Breast epithelium (tissue), 3 donors: ENCODE results near the gene SERPINA5.

Experiments used
- CTCF ChIP-seq, 3 donors: fragments of 450-650 bp; IDR thresholded peaks; one replicate each; pipeline ENCODE4 v1.5.1; 2016 to 2017; ENCODE audit warnings: antibody characterized with exemption in 3 of 3, mild to moderate bottlenecking in 3 of 3, moderate library complexity in 3 of 3
- POLR2A ChIP-seq: fragments of 450-650 bp; IDR thresholded peaks from one replicate; pipeline ENCODE4 v1.6.1; 2016; ENCODE audit warnings: antibody characterized with exemption, mild to moderate bottlenecking, moderate library complexity
- POLR2AphosphoS5 ChIP-seq, 3 donors: sonication (generic); formaldehyde crosslinking; IDR thresholded peaks; one replicate each; pipeline ENCODE4 v1.6.1; 2017; ENCODE audit warnings: antibody characterized with exemption in 3 of 3

- TF ChIP-seq CTCF (IDR thresholded peaks at IDR 0.05) = no peak
- TF ChIP-seq POLR2AphosphoS5 (IDR thresholded peaks at IDR 0.05) = no peak
- no peak for TF ChIP-seq POLR2A
Observed at GRCh38 chr14:94573475-94574277, 7.5 kb upstream of the SERPINA5 start.
